ENCODE results near the gene NELL1.

GRCh38 chr11:21489416-21490115 is 820.2 kb downstream of the NELL1 start:
- no peak for TF ChIP-seq GATA2 (IDR thresholded peaks at IDR 0.05; ENCODE audit: low read depth, low read length)
- no peak for TF ChIP-seq GATA3 (IDR thresholded peaks at IDR 0.05; ENCODE audit: low read depth, low read length)
